HL-60/S4 treated with phorbol 12-myristate 13-acetate at 8.2 ng/mL for 4 days and 3 days (cell line): ENCODE measurements around the gene SDHAF4.
"Not testable (repeated sequence)": the region's sequence is repeated elsewhere in the genome, so short reads cannot be mapped to it uniquely, and the experiment has no call there.

Experiments used
- in situ Hi-C: fragments of 300-500 bp; cut with MboI; formaldehyde crosslinking; loops from 2 replicates; pipeline ENCODE4 v1.15.0; 2022; ENCODE audit warnings: low sequenced_read_pairs

The SDHAF4 gene

DNA sequence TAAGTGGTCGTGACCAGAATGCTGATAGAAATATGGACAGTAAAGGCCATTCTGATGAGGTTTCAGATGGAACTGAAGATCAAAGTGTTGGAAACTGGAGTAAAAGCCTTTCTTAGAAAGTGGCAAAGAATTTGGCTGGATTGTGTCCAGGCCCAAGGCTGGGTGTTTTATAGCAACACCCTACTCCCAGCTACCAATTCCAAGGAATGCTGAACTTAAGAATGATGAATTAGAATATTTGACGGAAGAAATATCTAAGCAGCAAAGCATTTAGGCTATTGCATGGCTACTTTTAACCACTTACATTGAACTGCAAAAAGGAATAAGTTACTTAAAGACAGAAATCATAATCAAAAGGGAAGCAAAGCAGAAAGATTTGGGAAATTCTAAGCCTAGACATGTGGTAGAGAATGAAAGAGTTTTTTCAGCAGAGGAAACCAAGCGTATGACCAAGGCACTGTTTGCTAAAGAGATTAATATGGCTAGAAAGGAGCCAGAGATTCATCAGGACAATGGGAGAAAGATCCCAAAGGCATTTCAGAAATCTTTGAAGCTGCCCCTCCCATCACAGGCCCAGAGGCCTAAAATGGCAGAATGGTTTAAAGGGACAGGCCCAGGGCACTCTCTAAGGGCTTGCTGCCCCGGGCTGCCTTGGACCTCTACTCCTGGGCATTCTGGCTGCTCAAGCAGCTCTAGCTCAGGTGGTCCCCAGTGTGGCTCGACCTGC, 25.8 kb downstream of the SDHAF4 start:
- in situ Hi-C loops: no loop called here

DNA sequence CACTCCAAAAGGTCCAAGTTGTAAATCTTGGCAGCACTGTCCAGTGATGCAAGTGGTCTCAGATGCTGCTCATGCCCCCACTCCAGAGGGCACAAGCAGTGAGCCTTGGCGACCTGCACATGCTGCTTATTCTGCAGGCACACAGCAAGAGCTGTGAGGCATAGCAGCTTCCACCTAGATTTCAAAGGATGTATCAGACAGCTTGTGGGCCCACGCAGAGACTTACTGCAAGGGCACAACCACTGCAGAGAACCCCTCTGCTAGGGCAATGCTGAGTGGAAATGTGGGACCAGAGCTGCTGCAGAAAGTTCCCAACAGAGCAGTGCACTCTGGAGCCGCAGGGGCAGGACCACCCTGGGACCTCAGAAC, 26.4 kb downstream of the SDHAF4 start:
- in situ Hi-C loops: no loop called here

DNA sequence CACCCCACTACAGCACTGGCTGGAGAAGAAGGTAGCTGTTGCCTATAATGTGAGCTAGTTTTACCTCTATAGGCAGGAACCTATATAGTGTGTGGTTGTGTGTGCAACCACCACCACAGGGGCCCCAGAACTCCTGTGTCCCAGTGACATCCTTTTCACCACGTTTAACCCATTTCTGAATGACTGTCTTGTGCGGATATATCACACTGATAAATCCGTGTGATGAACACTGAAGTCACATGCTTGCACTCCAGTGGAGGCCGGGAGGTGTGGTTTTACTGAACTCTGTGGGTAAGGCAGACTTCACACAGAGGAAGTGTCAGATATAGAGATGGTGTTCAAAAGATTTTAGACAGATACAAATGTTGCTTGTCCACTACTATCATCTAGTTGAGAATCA, 32.5 kb downstream of the SDHAF4 start:
- in situ Hi-C loops: no loop called here

DNA sequence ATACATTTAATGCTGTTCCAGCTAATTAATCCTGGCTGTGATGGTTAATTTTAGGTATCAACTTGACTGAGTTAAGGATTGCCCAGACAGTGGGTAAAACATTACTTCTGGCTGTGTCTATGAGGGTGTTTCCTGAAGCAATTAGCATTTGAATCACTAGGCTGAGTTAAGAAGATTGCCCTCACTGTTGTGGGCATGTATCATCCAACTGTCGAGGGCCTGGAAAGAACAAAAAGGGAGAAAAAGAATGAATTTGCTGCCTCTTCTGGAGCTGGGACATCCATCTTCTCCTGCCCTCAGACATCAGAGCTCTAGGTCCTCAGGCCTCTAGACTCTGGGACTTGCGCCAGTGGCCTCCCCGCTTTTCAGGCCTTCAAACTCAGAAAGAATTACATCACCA, 34.3 kb downstream of the SDHAF4 start:
- in situ Hi-C loops: no loop called here

DNA sequence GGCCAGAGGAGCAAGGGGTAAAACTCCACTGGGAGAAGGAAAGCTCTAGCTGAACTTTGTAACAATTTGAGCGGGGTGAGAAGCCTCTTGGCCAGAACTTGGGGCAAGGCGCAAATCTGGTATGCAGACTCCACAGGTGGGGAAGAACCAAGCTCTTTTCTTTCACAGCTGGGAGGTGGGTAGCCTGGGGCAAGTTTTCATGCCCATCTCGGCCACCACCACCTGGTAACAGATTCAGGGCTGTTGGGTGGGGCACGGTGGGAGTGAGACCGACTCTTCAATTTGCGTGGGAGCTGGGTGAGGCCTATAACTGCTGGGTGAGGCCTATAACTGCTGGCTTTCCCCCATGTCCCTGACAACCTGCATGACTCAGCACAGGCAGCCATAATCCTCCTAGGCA, 37.5 kb downstream of the SDHAF4 start:
- in situ Hi-C loops: no loop called here

DNA sequence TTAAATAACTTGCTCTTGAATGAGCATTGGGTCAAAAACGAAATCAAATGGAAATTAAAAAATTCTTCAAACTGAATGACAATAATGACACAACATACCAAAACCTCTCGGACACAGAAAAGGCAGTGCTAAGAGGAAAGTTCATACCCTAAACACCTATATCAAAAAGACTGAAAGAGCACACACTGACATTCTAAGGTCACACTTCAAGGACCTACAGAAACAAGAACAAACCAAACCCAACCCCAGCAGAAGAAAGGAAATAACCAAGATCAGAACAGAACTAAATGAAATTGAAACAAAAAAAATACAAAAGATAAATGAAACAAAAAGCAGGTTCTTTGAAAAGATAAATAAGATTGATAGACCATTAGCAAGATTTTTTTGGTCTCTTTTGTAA, 40.6 kb downstream of the SDHAF4 start:
- in situ Hi-C loops: not testable (repeated sequence)

DNA sequence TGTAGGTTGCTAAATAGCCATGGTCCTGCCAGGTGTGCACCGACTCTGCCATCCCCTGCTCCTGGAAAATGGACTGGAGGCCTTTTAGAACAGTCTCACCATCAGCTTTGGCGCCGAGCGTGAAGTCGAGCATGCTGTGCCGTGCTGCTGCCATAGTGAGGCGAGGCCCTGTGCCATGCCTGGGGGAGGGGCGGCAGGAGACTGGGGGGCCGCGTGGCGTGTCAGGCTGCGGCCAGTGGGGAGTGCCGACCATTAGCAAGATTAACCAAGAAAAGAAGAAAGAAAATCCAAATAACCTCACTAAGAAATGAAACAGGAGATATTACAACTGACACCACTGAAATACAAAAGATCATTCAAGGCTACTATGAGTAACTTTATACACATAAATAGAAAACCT, 42.5 kb downstream of the SDHAF4 start:
- in situ Hi-C loops: not testable (repeated sequence)

DNA sequence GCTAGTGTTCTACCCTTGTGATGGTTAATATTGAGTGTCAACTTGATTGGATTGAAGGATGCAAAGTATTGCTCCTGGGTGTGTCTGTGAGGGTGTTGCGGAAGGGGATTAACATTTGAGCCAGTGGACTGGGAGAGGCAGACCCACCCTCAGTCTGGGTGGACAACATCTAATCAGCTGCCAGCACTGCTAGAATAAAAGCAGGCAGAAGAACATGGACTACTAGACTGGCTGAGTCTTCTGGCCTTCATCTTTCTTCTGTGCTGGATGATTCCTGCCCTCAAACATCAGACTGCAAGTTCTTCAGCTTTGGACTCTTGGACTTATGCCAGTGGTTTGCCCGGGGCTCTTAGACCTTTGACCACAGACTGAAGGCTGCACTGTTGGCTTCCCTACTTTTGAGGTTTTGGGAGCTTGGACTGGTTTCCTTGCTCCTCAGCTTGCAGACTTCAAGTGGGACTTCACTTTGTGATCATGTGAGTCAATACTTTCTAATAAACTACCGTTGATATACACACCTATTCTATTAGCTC, 50.1 kb downstream of the SDHAF4 start:
- in situ Hi-C loops: no loop called here

DNA sequence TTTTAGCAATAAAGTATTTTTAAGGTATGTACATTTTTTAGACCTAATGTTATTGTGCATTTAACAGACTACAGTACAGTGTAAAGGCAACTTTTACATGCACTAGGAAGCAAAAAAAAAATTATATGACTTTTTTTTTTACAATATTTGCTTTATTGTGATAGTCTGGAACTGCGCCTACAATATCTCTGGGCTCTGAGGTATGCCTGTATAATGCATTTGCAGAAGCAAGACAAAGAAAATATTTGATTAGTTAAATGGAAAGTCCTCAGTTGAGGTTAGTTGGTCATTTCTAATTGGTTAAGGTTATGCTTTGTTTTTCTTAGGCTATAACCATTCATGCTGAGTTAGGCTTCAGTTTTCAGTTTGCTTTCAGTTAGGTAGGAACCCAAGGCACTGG, 54.0 kb downstream of the SDHAF4 start:
- in situ Hi-C loops: no loop called here

DNA sequence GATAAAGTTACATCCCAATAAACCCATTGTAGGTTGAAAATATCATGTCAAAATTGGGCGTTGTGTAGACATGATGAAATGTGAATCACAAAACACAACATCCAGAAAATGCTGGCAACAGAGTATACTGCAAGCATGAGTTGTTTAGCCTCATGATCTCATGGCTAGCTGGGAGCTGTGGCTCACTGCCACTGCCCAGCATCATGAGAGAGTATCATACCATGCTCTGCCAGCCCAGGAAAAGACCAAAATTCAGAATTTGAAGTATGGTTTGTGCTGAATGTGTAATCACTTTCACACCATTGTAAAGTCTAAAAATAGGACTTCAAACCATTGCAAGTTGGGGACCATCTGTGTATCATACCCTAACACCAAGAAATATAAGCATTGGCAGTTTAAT, 55.7 kb downstream of the SDHAF4 start:
- in situ Hi-C loops: no loop called here

DNA sequence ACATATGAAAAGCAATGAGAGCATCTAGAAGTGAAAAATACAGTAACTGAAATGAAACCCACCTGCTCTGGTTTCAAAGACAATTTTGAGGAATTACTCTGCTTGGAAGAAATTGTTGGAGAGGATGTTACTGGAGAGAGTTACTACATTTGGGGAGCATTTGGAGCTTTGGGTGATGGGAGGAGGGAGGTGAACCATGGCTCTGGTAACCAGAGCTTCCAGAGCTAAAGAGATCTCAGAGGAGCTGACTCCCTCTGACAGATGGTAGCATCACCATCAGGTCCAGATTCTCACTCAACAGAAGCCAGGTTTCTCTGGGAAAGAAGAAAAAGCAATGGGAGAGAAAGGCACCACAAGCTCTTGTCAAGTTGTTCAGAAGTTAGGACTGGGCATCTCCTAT, 58.7 kb downstream of the SDHAF4 start:
- in situ Hi-C loops: no loop called here

DNA sequence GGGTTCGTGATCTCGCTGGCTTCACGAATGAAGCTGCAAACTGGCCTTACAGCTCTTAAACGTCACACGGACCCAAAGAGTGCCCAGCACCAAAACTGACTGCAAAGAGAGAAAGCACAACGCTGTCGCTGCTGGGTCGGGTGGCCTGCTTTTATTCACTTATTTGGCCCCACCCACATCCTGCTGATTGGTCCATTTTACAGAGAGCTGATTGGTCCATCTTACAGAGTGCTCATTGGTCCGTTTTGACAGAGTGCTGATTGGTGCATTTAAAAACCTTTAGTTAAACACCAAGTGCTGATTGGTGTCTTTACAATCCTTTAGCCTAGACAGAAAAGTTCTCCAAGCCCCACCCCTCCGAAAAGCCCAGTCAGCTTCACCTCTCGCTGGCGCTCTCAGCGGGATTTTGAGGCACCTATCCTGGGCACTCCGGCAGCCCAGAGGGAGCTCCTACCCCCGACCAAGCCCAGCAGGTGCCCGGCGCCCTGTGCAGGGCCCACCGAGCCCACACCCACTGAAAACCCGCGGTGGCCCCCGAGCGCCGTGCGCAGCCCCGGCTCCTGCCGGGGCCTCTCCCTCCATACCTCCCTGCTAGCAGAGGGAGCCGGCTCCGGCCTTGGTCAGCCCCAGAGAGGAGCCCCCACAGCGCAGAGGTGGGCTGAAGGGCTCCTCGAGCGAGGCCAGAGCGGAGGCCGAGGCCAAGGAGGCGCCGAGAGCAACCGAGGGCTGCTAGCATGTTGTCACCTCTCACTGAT, 60.9 kb downstream of the SDHAF4 start:
- in situ Hi-C loops: no loop called here

DNA sequence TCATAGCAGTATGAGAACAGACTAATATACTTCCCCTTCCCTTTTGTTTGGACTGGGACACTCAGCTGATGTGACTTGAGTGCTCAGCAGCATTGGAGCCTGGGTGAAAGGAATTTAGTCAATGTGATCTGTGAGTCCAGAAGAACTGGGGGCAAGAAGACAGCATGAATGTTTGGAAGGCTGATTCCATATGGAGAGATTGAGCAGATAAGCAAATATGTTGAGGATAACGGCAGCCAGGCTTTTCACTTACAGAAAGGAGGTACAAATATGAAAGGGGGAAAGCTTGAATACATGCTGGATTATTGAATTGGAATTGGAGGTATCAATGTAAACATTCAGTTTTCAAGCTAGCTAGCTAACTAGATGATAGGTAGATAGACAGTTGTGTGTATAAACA, 63.2 kb downstream of the SDHAF4 start:
- in situ Hi-C loops: no loop called here

DNA sequence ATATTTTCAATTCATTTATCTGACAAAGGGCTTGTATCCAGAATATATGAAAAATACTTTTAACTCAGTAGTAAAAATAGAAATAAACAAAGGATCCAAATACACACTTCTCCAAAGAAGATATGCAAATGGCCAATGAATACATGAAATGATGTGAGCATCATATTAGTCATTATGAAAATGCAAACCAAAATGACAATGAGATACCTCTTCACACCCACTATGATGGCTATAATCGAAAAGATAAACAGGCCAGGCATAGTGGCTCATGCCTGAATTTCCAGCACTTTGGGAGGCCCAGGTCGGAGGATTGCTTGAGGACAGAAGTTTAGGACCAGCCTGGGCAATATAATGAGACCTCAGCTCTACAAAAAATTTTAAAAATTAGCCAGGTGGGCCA, 67.1 kb downstream of the SDHAF4 start:
- in situ Hi-C loops: no loop called here

DNA sequence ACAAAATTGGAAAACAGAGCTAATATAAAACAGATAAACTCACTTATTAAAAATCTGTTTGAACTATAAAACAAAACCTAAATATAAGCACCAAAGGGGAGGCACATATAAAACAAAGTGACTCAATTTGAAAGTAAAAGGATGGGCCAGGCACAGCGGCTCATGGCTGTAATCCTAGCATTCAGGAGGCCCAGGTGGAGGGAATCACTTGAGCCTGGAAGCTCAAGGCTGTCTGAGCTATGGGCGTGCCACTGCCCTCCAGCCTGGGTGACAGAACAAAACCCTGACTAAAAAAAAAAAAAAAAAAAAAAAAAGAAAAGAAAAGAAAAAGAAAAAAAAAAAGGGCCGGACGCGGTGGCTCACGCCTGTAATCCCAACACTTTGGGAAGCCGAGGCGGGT, 69.9 kb downstream of the SDHAF4 start:
- in situ Hi-C loops: no loop called here

DNA sequence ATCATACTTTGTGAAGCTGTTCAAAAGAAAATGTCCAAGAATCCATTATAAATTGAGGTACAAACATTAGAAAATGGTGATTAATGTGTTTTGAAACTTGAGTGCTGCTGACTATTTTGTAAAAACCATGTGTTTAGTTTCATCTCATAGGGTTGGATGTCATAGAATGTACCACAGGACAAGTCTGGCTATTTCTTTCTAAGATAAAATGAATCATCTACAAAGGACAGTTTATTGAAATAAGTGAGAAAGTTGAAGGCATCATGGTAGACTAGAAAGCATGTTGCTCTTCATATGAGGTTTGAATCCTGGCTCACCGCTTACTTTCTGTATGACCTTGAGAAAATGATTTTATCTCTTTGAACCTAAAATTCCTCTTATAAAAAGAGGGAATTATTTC, 71.7 kb downstream of the SDHAF4 start:
- in situ Hi-C loops: no loop called here
